KOPT-K1 (cell line): ENCODE measurements around the gene CYP1B1.
"Not testable (repeated sequence)": the region's sequence is repeated elsewhere in the genome, so short reads cannot be mapped to it uniquely, and the experiment has no call there.

ENCODE experiments used
- H3K27ac ChIP-seq: fragments of 200-600 bp; sonication (generic); 2 replicates; pipeline ENCODE4 v1.5.1; 2016; ENCODE audit warnings: antibody characterized with exemption, mild to moderate bottlenecking, low read depth, low read length; ENCODE audit not compliant: poor library complexity, severe bottlenecking
- H3K36me3 ChIP-seq: fragments of 200-600 bp; sonication (generic); 2 replicates; pipeline ENCODE4 v1.5.1; 2017; ENCODE audit warnings: antibody characterized with exemption, mild to moderate bottlenecking, low read length, moderate library complexity; ENCODE audit not compliant: insufficient read depth
- H3K9me3 ChIP-seq: fragments of 200-600 bp; sonication (generic); 2 replicates; pipeline ENCODE4 v1.5.1; 2017; ENCODE audit warnings: antibody characterized with exemption, low read length, mild to moderate bottlenecking; ENCODE audit not compliant: insufficient read depth, poor library complexity, severe bottlenecking

CYP1B1 gene

DNA sequence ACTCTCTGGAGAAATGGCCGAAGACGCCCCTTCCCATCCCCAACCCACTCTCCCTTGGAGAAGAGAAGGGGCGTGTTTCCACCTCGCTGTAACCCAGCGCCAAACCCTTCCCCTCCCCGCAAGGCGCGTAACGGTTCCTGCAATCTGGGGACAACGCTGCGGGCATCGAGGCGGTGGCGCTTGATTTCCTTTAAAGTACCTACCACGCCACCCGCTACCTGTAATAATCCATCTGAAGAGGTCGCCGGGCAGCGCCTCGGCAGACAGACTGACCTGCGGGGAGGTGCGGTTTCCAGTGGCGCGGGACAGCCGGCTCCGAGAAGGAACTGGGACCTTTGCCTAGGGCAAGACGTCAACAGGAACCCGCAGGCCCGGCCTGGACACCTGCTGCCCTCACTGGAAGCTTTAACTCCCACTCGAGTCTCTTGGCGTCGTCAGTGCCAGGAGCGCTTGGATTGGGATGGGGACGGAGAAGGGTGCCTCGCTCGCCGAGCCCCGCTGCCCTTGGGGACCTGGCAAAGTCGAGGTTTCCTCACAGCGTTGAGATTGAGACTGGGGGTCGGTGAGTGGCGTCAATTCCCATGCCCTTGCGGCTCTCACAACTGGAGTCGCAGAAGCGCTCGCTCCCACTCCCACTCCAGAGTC lies at the start of gene CYP1B1:
Gene CYP1B1 (minus strand): TSS at position 645 of the 645 bp plus-strand sequence. CDS start 763 bp downstream, outside the sequence.
- H3K27ac ChIP-seq = no peak within 1 kb of the TSS
- peaks cover 23% of the 10 kb centered on the region for H3K9me3 ChIP-seq
- H3K36me3 ChIP-seq = no peaks in the 10 kb centered on the region

DNA sequence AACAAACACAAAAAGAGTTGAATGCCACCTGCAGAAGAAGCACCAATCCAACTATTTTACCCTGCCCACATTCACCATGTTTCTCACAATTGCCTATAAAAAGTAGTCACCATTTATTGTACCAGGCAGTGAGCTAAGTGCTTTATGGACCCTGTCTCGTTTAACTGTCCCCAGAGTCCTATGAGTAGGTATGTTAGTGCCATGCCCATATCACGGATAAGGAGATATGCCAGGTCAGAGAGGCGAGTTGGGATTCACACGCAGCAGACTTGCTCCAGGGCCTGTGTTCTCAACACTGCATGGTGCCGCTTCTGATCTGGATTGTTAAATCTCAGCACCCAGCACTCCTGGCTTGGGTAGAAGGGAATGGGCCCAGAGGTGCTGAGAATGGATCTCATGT lies 49.1 kb upstream of the CYP1B1 start:
- H3K27ac ChIP-seq = no peak overlapping the region
- H3K36me3 ChIP-seq = no peaks in the 10 kb centered on the region

DNA sequence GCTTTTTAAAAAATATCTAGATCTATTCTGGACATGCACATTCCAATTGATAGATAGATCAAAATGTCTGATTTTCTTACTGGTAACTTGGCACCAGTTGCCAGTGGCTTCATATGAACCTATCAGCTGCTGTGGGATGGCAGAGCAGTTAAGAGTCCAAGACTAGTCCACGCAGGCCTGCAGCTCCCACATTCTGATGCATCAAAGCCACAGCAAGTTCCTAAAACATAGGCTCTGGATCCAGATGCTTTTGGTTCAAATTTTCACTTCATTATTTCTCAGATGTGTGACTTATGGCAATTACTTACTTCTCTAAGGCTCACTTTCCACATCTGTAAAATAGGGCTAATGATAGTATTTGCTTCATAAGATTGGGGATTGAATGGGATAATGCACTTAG lies 48.0 kb upstream of the CYP1B1 start:
- no peak overlapping the region for H3K27ac ChIP-seq
- H3K36me3 ChIP-seq = no peaks in the 10 kb centered on the region
- peaks cover 14% of the 10 kb centered on the region for H3K9me3 ChIP-seq

More for the DNA sequence above, 49.1 kb upstream of the CYP1B1 start:
- peaks cover 14% of the 10 kb centered on the region for H3K9me3 ChIP-seq

DNA sequence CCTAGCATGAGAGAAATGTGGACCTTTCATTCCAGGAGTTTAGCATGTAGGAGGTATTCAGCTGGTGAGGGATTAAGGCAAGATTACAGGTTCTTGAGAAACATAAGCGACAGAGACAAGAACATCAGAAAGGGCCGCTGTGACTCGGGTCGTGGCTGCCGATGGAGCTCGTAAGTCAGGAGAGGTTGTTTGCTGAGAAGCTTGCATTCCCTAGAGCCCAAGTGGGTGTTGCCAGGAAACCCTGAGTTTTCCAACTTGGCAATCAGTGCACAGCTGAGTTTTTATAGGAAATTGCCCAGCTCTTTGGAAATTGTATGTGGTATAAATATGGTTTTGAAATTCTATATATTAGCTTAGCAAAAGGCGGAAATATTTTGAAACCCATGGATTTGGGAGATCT lies 46.4 kb upstream of the CYP1B1 start:
- Histone ChIP-seq H3K36me3 (no peaks in the 10 kb centered on the region), H3K27ac (no peak overlapping the region), H3K9me3 (peaks cover 8% of the 10 kb centered on the region)

DNA sequence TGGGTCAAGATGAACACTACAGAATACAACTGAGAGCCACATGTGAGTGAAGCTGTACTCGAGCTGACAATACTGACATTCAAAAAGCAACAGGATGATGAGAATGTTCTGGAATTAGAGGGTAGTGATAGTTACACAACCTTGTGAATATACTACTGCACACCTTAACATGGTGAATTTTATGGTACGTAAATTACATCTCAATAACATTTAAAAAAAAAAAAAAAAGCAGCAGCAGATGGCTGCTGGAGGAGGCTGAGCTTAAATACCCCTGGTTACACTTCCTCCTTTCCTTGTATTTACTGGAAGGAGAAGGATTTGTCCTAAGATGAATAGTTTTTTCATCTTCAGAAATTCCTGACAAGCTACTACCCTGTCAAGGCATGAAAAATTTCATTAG lies 45.5 kb upstream of the CYP1B1 start:
- H3K9me3 ChIP-seq = no peaks in the 10 kb centered on the region
- no peak overlapping the region for H3K27ac ChIP-seq
- no peaks in the 10 kb centered on the region for H3K36me3 ChIP-seq

DNA sequence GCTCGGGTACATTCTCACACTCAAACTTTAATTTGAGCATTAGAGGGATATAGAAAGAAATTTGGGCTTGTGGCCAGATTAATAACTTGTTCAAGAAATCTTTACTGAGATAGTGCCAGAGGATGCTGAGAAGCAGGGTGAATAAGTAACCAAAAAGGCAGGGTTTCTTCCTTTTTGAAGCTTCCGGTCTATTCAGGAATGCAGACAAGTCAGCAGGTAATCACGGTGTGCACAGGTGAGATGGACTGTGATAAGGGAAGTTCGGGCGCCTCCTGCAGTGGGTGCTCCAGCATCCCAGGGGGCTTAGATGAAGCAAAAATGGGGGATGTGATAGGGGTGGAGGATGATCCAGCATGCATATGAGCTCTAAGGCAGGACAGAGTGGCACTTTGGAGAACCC lies 44.9 kb upstream of the CYP1B1 start:
- H3K27ac ChIP-seq = no peak overlapping the region

DNA sequence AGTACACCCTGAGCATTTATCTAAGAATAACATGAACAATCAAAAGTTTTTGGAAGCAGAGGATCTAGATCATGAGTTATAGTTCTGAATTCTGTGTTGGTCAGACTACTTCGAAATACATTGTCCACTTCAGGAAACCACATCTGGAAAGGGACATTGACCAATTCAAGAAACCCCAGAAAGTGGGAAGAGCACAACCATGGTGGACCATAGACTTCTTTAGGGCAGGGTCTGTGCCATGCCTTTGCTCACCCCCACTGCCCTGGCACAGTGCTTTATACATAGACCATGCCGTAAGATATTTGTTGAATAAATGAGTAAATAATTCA lies 44.3 kb upstream of the CYP1B1 start:
- no peak overlapping the region for H3K27ac ChIP-seq
- no peaks in the 10 kb centered on the region for H3K9me3 ChIP-seq
- no peaks in the 10 kb centered on the region for H3K36me3 ChIP-seq

More for the DNA sequence above, 44.9 kb upstream of the CYP1B1 start:
- Histone ChIP-seq H3K36me3 (no peaks in the 10 kb centered on the region), H3K9me3 (no peaks in the 10 kb centered on the region)

DNA sequence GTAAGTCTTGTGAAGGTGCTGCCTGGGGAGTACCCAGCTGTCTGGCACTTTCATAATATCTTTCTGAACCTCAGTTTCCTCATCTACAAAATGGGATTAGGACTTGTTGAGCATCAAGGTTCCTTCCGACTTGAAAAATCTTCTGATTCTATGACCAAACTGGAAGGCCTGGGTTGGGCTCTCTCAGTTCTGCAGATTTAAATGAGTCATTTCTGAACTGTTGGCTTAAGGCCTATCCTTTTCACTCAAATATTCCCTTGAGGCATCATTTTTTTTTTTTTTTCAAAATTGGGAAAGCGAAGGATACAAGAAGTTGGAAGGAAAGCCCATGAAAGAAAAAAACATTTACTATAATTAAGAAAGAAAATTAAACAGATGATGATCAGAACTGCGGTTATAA lies 40.8 kb upstream of the CYP1B1 start:
- Histone ChIP-seq H3K9me3 (no peaks in the 10 kb centered on the region), H3K36me3 (no peaks in the 10 kb centered on the region), H3K27ac (no peak overlapping the region)

DNA sequence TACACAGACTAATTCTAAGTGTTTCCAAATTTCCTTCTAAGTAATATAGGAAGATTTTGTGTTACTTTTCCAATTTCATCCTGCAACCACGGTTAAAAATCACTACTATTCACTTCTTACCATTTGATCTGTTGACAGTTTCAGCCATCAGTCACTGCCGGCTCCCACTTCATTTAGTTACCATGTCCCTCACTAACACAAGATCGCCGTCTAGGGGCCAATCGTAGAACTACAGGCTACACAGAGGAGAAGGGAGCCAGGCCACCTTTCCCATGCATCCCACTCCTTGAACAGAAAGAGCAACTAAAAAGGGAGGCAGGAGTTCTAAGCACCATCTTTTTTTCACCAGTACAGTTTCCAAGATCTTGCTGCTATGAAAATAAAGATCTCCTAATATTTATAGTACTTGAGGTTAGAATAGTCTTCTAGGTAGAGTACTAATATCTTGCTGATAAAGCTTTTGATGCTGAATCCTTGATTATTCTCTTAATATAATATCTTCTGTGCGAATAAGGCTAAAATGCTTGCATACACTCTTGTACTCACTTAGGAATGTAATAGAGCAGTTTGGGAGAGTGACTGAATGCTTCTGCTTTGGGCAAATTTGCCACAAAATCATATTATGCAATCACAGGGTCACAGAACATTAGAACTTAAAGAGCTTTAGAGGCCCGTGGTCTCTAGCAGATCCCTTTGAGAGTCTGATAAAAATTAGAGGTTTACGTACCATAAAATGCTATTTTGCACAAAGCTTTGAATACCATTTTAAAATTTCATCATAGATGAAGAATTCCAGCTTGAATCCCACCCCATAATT lies 39.5 kb upstream of the CYP1B1 start:
- Histone ChIP-seq H3K9me3 (peaks cover 6% of the 10 kb centered on the region), H3K36me3 (no peaks in the 10 kb centered on the region), H3K27ac (no peak overlapping the region)

DNA sequence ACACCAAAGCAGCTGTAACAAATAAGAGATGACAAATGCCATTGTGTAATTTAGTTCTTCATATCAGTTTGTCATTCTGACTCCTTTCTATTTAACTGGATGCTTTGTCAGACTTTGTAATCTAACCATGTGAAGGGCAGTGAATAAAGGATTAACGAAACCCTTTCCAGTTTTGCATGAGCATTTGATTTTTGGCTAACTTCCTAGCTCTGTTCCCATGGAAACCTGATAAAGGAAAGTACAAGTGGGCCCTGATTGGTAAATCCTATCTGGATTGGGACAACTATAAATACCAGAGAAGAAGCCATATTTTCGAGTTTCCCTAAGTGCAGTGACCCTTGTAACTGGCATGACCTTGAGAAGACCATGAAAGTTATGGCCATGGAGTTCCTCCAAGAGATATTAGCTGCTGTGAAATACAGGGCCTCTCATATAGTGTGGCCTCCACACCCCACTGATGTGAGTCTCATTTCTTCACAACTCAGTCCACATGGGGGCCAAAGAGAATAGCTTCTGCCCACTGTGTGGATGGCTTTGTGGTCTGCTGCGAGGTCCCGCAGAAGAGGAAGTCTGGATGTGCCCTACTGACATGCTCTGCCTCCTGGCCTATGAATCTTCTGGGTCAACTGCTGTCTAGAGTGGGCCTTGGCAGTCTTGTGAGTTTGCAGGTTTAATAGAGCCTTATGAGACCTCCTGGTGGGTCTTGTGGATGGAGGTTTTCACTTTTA lies 38.2 kb upstream of the CYP1B1 start:
- no peak overlapping the region for H3K27ac ChIP-seq
- H3K9me3 ChIP-seq = peaks cover 6% of the 10 kb centered on the region
- no peaks in the 10 kb centered on the region for H3K36me3 ChIP-seq

DNA sequence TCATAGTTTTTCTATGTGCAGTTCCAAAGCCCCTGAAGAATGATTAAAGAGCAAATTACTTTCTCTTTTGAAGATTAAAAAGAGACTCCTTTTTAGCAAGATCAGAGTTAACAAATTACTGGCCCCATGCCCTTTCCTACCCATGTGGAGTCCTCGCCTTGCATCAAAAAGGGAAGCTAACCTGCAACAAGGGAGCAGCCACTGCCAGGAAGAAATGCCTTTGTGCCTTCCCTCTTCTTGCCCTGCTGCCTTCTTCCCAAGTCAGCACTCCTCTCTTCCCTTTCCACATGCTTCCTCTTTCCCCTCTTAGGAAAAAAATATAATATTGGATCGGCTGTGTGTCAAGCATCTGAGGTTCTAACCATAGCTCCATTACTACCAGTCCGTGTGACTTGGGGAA lies 37.1 kb upstream of the CYP1B1 start:
- Histone ChIP-seq H3K9me3 (peaks cover 6% of the 10 kb centered on the region), H3K27ac (no peak overlapping the region), H3K36me3 (no peaks in the 10 kb centered on the region)

DNA sequence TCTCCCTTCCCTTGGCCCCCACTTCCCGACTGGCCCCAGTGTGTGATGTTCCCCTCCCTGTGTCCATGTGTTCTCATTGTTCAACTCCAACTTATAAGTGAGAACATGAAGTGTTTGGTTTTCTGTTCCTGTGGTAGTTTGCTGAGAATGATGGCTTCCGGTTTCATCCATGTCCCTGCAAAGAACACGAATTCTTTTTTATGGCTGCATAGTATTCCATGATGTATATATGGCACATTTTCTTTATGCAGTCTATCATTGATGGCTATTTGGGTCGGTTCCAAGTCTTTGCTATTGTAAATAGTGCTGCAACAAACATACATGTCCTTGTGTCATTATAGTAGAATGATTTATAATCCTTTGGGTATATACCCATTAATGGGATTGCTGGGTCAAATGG lies 35.4 kb upstream of the CYP1B1 start:
- not testable (repeated sequence) for H3K36me3 ChIP-seq, H3K27ac ChIP-seq, H3K9me3 ChIP-seq

DNA sequence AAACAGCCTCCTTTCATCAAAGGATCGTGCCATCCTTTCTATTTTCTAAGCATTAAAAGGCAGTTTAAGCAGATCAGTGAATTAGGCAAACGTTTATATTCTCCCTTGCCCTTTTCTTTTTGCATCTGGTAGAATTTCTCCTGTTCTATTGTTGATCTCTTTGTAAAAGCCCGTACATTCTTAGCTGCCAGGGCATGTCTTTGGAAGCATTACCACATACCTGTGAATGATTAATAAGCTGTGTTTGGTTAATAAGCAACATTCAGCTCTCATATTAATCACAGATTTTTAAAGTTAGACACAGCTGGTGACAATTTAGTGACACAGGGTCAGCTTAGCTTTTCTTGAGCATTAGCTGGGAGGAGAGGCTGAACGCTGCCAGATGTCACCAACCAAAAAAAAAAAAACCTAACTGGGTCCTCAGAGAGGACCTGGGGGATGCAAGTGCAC lies 33.8 kb upstream of the CYP1B1 start:
- H3K27ac ChIP-seq = no peak overlapping the region
- no peaks in the 10 kb centered on the region for H3K36me3 ChIP-seq
- peaks cover 6% of the 10 kb centered on the region for H3K9me3 ChIP-seq

DNA sequence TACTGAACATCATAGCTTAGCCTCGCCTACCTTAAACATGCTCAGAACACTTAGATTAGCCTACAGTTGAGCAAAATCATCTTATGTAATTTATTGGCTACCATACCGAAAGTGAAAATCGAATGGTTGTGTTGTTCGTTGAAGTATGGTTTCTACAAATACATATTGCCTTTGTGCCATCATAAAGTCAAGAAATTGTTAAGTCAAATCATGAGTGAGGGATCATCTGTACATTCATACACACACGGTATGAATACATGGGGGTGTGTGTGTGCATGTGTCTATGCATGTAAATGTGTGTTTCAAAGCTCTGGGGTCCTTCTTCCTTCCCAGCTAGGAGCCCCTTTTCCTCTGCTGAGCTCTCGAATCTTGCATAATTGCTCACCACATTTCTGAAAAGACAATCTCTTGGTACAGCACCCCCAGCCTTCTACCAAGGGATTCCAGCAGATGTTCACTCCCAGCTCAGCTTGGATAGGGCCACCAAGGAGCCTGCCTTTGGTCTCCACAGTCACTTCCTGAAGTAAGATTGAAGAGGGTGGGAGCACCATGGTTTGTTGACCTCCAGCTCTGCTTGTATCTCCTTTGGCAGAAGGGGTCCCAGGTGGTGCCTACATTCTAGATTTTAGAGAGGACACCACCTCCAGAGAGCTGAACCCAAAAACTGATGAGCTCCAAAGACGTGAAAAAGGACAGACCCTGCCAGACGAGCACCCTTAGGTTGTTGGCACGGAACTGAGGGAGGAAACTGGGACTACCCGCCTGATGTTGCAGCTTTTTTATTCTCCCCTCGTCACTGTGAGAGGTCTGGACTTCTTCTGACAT lies 33.2 kb upstream of the CYP1B1 start:
- Histone ChIP-seq H3K27ac (no peak overlapping the region), H3K36me3 (no peaks in the 10 kb centered on the region), H3K9me3 (peaks cover 6% of the 10 kb centered on the region)
